ENCODE measurements around the gene LYL1. TPM values are rescaled to one million over a fixed set of nuclear protein-coding genes. Genes with fewer than 3 reads are reported as not detected.

The LYL1 gene
- total RNA-seq, 3 donors from 2014 or later: 1.7 to 7.6 (median 4.7) TPM

DNA sequence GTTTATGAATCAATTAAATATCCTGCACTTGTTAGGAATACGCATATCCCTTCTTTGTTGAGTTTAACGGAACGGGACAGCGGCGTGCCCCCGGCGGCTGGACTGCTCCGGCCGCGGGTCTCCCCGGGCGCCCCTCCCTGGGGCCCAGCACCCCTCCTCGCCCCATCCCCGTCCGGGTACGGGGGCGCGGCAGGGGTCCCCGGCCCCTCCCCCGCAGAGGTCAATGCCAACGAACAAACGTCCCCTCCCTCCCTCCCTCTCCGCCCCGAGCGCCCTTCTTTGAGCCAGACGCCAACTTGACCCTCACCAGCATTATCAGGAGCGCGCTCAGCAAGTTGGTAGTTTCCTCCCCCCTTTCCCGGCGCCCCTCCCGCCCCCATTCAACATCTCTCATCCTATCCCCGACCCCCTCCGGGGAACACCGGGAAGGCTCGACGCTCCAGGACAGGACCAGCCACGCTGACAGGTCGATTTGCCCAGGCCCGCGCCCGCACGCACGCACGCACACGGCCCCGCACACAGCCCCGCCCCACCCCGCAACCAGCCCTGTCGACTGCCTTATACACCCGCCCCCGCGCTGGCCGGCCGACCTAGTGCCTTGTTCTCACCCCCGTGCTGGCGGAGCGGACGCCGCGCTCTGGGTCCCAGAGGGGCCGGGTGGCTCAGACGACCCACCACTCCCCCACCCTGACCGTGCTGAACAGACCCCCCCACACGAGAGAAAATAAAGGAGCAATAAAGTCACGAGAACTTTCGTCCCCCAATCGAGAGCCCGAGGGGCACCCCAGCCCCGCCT, 5.0 kb downstream of the LYL1 start:
- Histone ChIP-seq H3K9me3 (no peaks in the 10 kb centered on the region), H3K4me1 (ENCODE audit: low read depth) (peaks cover 41% of the 10 kb centered on the region), H3K4me3 (no peak overlapping the region), H3K36me3 (ENCODE audit: low read depth) (no peaks in the 10 kb centered on the region)
- TF ChIP-seq, protein P1, sequence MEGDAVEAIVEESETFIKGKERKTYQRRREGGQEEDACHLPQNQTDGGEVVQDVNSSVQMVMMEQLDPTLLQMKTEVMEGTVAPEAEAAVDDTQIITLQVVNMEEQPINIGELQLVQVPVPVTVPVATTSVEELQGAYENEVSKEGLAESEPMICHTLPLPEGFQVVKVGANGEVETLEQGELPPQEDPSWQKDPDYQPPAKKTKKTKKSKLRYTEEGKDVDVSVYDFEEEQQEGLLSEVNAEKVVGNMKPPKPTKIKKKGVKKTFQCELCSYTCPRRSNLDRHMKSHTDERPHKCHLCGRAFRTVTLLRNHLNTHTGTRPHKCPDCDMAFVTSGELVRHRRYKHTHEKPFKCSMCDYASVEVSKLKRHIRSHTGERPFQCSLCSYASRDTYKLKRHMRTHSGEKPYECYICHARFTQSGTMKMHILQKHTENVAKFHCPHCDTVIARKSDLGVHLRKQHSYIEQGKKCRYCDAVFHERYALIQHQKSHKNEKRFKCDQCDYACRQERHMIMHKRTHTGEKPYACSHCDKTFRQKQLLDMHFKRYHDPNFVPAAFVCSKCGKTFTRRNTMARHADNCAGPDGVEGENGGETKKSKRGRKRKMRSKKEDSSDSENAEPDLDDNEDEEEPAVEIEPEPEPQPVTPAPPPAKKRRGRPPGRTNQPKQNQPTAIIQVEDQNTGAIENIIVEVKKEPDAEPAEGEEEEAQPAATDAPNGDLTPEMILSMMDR (IDR thresholded peaks at IDR 0.05): no peak
- intact Hi-C loops (cut with DNase I, micrococcal nuclease): loop anchor here in 1 of 2 donors (10.0 kb wide), 1 partner anchor 113 kb away; no protein-coding TSS in a partner anchor
- ATAC-seq: no peak
- peak; percentile 45 to 82 (median 59) for DNase-seq

GRCh38 chr19:13097033-13097462, 5.6 kb downstream of the LYL1 start:
- intact Hi-C loops (cut with DNase I, micrococcal nuclease): loop anchor here in 1 of 2 donors (10.0 kb wide), 1 partner anchor 112 kb away; no protein-coding TSS in a partner anchor
- DNase-seq: no peak
- TF ChIP-seq, protein P1 (IDR thresholded peaks at IDR 0.05): no peak
- no peak overlapping the region for H3K4me3 ChIP-seq
- ATAC-seq: no peak
- H3K4me1 ChIP-seq (ENCODE audit: low read depth): peaks cover 34% of the 10 kb centered on the region
- no peaks in the 10 kb centered on the region for H3K9me3 ChIP-seq
- H3K36me3 ChIP-seq (ENCODE audit: low read depth): no peaks in the 10 kb centered on the region

- intact Hi-C loops (cut with DNase I, micrococcal nuclease): loop anchor here in 1 of 2 donors (10.0 kb wide), 1 partner anchor 111 kb away; no protein-coding TSS in a partner anchor
- TF ChIP-seq, protein P1 (IDR thresholded peaks at IDR 0.05): no peak
- no peaks in the 10 kb centered on the region for H3K9me3 ChIP-seq
- ATAC-seq (no peak), DNase-seq (no peak)
- no peak overlapping the region for H3K4me3 ChIP-seq
- no peaks in the 10 kb centered on the region for H3K36me3 ChIP-seq (ENCODE audit: low read depth)
- H3K4me1 ChIP-seq (ENCODE audit: low read depth): peaks cover 34% of the 10 kb centered on the region
Measured at GRCh38 chr19:13095934-13096927, 6.4 kb downstream of the LYL1 start.

DNA sequence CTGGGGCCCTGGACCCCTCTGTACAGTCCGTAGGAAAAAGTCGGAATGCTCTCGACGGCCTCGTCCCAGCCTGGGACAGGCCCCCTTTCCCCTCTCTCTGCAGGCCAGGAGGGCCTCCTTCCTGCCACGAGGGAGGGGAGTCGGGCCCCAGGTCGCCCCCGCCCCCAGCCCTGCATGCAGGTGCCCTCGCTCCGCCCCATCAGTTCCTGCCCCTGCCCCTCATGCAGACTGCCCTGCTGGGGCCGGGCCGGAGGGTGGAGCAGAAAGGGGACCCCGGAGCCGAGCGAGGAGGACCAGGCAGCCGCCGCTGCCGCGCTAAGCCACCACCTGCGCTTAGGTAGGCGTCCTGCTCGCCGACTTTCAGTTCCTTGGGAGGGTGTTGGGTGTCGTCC, 7.3 kb downstream of the LYL1 start:
- no peaks in the 10 kb centered on the region for H3K9me3 ChIP-seq
- H3K36me3 ChIP-seq (ENCODE audit: low read depth): no peaks in the 10 kb centered on the region
- DNase-seq: peak in 1 of 3 donors; percentile 81
- no peak for ATAC-seq
- TF ChIP-seq, protein P1 (IDR thresholded peaks at IDR 0.05): no peak
- peaks cover 34% of the 10 kb centered on the region for H3K4me1 ChIP-seq (ENCODE audit: low read depth)
- H3K4me3 ChIP-seq: no peak overlapping the region
- intact Hi-C loops (cut with DNase I, micrococcal nuclease): loop anchor here in 1 of 2 donors (10.0 kb wide), 1 partner anchor 111 kb away; no protein-coding TSS in a partner anchor

- H3K9me3 ChIP-seq: no peaks in the 10 kb centered on the region
- intact Hi-C loops (cut with DNase I, micrococcal nuclease): loop anchor here (5.0 to 10.0 kb wide), 2 partner anchors 110 to 113 kb away; no protein-coding TSS in a partner anchor
- ATAC-seq (no peak), DNase-seq (peak in 1 of 3 donors; percentile 73)
- H3K4me1 ChIP-seq (ENCODE audit: low read depth): peaks cover 30% of the 10 kb centered on the region
- no peaks in the 10 kb centered on the region for H3K36me3 ChIP-seq (ENCODE audit: low read depth)
- TF ChIP-seq, protein P1 (IDR thresholded peaks at IDR 0.05): no peak
- H3K4me3 ChIP-seq: no peak overlapping the region
Measured at GRCh38 chr19:13094771-13095392, 7.8 kb downstream of the LYL1 start.
